K562 (cell line): ENCODE measurements around the gene FMOD. TPM values are rescaled to one million over a fixed set of nuclear protein-coding genes. Genes with fewer than 3 reads are reported as not detected.
A peak's percentile ranks its signal among the peaks of the same experiment; 100 is the strongest.

Source experiments
- AFF4 ChIP-seq: sonication (generic); formaldehyde crosslinking; IDR thresholded peaks from 2 replicates; pipeline ENCODE4 v1.8.0; 2023; ENCODE audit warnings: mild to moderate bottlenecking, missing genetic modification reagents
- BCLAF1 ChIP-seq, 2 experiments: fragments of 450-650 bp in 1 of 2; IDR thresholded peaks; 2 replicates each; pipeline ENCODE4 v1.6.1; 2011 to 2017; ENCODE audit warnings: low read depth in 2 of 2, antibody characterized with exemption in 1 of 2, borderline replicate concordance in 1 of 2, low read length in 1 of 2, mild to moderate bottlenecking in 1 of 2, mixed read lengths in 1 of 2; ENCODE audit not compliant: control insufficient read depth in 1 of 2
- ELF1 ChIP-seq: fragments of 200-800 bp; sonication (Bioruptor generic); IDR thresholded peaks from 2 replicates; pipeline ENCODE4 v1.6.1; 2016; ENCODE audit warnings: missing genetic modification characterization, missing compliant biosample characterization
- POLR2AphosphoS2 ChIP-seq: IDR thresholded peaks from 2 replicates; pipeline ENCODE4 v1.6.1; 2012; ENCODE audit warnings: low read length, improper control_type of control experiment
- RCOR1 ChIP-seq, 2 experiments: IDR thresholded peaks; 2 replicates each; pipeline ENCODE4 v1.6.1; 2012; ENCODE audit warnings: low read depth in 2 of 2, low read length in 2 of 2, borderline replicate concordance in 1 of 2, improper control_type of control experiment in 1 of 2
- XRCC5 ChIP-seq: fragments of 200-400 bp; formaldehyde crosslinking; IDR thresholded peaks from 2 replicates; pipeline ENCODE4 v1.6.1; 2017; ENCODE audit warnings: low read depth, mild to moderate bottlenecking, low read length
- ZBTB2 ChIP-seq: fragments of 450-650 bp; IDR thresholded peaks from 2 replicates; pipeline ENCODE4 v1.6.1; 2016; ENCODE audit warnings: antibody characterized with exemption
- ZNF695 ChIP-seq: fragments of 450-650 bp; formaldehyde crosslinking; IDR thresholded peaks from 2 replicates; pipeline ENCODE4 v1.4.0; 2020; ENCODE audit warnings: mild to moderate bottlenecking, moderate library complexity
- polyA plus RNA-seq, 8 experiments: library from polyadenylated mRNA; depleted of rRNA in 4 of 8; stranded (reverse) in 5 of 8; unstranded in 3 of 8; fragments of >200 nt; fragmentation: Nextera tagmentation in 2 of 8; fragmentation: Illumina TruSeq in 1 of 8; extraction: Ambion mirVana in 2 of 8; extraction: Trizol in 1 of 8; gene quantifications; 2 replicates each; pipeline versions ENCODE4 v1.2.1 to v1.2.3, GENCODE V29; 2011 to 2014; ENCODE audit warnings: inconsistent platforms in 1 of 8, missing spikeins in 1 of 8
- total RNA-seq, 7 experiments: library from RNA; depleted of rRNA in 6 of 7; stranded (reverse); fragments of >200 nt in 6 of 7; fragmentation: Illumina TruSeq in 2 of 7; extraction: Trizol in 2 of 7; gene quantifications; 2 replicates each; pipeline versions ENCODE4 v1.2.1 to v1.2.3, GENCODE V29; 2011 to 2021; ENCODE audit warnings: low replicate concordance in 1 of 7
- TF ChIP-seq, protein P1 (sequence below), 2 experiments: fragments of 250-450 bp in 1 of 2; fragments of 450-650 bp in 1 of 2; sonication (Bioruptor Pico) in 1 of 2; IDR thresholded peaks; 2 replicates each; pipeline versions ENCODE4 v1.6.1 to v1.8.0; 2016 to 2021; ENCODE audit warnings: mild to moderate bottlenecking in 2 of 2, moderate library complexity in 2 of 2, missing compliant biosample characterization in 1 of 2, missing genetic modification characterization in 1 of 2
- TF ChIP-seq, protein P2 (sequence below): fragments of 150-350 bp; conservative IDR thresholded peaks from 2 replicates; pipeline ENCODE4 v1.6.1; 2014; ENCODE audit warnings: low read length
- TF ChIP-seq, protein P3 (sequence below): IDR thresholded peaks from 2 replicates; pipeline ENCODE4 v1.6.1; 2014; ENCODE audit warnings: antibody characterized with exemption

Gene FMOD
- total and polyA plus RNA-seq, 9 of the 15 experiments (the other 6 are each of a cell fraction or from before 2014, with no cell fraction given): 0.03 to 0.13 (median 0.03) TPM; not detected in 6

GRCh38 chr1:203342192-203342940 is 8.6 kb downstream of the FMOD start (continued):
- TF ChIP-seq ZBTB2: no peak
- TF ChIP-seq ZNF695 (CRISPR knock-in tag): no peak
- no peak for TF ChIP-seq XRCC5
- TF ChIP-seq AFF4: no peak
- peak in 1 of 2 experiments; percentile 60; a peak in 1 of 4 replicates for TF ChIP-seq RCOR1 (IDR thresholded peaks at IDR 0.05; ENCODE audit: borderline replicate concordance in 1 of 2, low read depth in 2 of 2, low read length in 2 of 2)
- TF ChIP-seq BCLAF1 (IDR thresholded peaks at IDR 0.05; ENCODE audit: borderline replicate concordance in 1 of 2, control insufficient read depth in 1 of 2, low read depth in 2 of 2, low read length in 1 of 2): no peak
- TF ChIP-seq ELF1 (tag): no peak
- no peak for TF ChIP-seq POLR2AphosphoS2
- TF ChIP-seq, protein P1, sequence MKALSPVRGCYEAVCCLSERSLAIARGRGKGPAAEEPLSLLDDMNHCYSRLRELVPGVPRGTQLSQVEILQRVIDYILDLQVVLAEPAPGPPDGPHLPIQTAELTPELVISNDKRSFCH (CRISPR knock-in tag; IDR thresholded peaks at IDR 0.05): no peak
- TF ChIP-seq, protein P1 (tag; IDR thresholded peaks at IDR 0.05): 0 out of 2 replicates have a peak, but pooled peaks have one; percentile 43
- TF ChIP-seq, protein P2, sequence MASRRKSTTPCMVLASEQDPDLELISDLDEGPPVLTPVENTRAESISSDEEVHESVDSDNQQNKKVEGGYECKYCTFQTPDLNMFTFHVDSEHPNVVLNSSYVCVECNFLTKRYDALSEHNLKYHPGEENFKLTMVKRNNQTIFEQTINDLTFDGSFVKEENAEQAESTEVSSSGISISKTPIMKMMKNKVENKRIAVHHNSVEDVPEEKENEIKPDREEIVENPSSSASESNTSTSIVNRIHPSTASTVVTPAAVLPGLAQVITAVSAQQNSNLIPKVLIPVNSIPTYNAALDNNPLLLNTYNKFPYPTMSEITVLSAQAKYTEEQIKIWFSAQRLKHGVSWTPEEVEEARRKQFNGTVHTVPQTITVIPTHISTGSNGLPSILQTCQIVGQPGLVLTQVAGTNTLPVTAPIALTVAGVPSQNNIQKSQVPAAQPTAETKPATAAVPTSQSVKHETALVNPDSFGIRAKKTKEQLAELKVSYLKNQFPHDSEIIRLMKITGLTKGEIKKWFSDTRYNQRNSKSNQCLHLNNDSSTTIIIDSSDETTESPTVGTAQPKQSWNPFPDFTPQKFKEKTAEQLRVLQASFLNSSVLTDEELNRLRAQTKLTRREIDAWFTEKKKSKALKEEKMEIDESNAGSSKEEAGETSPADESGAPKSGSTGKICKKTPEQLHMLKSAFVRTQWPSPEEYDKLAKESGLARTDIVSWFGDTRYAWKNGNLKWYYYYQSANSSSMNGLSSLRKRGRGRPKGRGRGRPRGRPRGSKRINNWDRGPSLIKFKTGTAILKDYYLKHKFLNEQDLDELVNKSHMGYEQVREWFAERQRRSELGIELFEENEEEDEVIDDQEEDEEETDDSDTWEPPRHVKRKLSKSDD: no peak
- TF ChIP-seq, protein P3, sequence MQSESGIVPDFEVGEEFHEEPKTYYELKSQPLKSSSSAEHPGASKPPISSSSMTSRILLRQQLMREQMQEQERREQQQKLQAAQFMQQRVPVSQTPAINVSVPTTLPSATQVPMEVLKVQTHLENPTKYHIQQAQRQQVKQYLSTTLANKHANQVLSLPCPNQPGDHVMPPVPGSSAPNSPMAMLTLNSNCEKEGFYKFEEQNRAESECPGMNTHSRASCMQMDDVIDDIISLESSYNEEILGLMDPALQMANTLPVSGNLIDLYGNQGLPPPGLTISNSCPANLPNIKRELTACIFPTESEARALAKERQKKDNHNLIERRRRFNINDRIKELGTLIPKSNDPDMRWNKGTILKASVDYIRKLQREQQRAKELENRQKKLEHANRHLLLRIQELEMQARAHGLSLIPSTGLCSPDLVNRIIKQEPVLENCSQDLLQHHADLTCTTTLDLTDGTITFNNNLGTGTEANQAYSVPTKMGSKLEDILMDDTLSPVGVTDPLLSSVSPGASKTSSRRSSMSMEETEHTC: no peak
